ENCODE data around the gene ENOX1. TPM values are rescaled to one million over a fixed set of nuclear protein-coding genes. Genes with fewer than 3 reads are reported as not detected.

Gene ENOX1
- total RNA-seq, 2 experiments from 2014 or later = 0.09 TPM

DNA sequence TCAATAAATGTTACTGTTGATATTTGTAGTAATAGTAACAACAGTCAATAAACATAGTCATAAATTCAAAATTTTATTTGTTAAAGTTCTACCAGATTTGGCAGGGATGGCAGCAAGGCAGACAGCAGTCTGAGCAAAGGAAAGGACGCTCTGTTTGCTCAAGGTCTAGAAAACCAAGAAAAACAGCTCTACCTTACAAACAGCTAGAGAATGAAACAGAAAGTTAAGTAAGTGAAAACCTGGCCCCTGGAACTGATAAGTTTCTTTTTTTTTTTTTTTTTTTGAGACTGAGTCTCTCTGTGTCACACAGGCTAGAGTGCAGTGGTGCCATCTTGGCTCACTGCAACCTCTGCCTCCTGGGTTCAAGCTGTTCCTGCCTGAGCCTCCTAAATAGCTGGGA lies 27.9 kb downstream of the ENOX1 start:
- no peak overlapping the region for H3K27ac Mint-ChIP-seq
- no peaks in the 10 kb centered on the region for H3K4me1 Mint-ChIP-seq (ENCODE audit: low read depth)
- no peak for DNase-seq
- peaks cover 15% of the 10 kb centered on the region for H3K27me3 Mint-ChIP-seq
- no peaks in the 10 kb centered on the region for H3K9me3 Mint-ChIP-seq
- H3K4me3 Mint-ChIP-seq = no peak overlapping the region
- no peak for ATAC-seq
- TF ChIP-seq, protein P1, sequence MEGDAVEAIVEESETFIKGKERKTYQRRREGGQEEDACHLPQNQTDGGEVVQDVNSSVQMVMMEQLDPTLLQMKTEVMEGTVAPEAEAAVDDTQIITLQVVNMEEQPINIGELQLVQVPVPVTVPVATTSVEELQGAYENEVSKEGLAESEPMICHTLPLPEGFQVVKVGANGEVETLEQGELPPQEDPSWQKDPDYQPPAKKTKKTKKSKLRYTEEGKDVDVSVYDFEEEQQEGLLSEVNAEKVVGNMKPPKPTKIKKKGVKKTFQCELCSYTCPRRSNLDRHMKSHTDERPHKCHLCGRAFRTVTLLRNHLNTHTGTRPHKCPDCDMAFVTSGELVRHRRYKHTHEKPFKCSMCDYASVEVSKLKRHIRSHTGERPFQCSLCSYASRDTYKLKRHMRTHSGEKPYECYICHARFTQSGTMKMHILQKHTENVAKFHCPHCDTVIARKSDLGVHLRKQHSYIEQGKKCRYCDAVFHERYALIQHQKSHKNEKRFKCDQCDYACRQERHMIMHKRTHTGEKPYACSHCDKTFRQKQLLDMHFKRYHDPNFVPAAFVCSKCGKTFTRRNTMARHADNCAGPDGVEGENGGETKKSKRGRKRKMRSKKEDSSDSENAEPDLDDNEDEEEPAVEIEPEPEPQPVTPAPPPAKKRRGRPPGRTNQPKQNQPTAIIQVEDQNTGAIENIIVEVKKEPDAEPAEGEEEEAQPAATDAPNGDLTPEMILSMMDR (IDR thresholded peaks at IDR 0.05) = no peak
- intact Hi-C loops (cut with micrococcal nuclease) = no loop called here
- H3K36me3 Mint-ChIP-seq (ENCODE audit: low read depth) = no peaks in the 10 kb centered on the region
- CTCF ChIA-PET = no interaction called here
- POLR2A ChIA-PET = no interaction called here

DNA sequence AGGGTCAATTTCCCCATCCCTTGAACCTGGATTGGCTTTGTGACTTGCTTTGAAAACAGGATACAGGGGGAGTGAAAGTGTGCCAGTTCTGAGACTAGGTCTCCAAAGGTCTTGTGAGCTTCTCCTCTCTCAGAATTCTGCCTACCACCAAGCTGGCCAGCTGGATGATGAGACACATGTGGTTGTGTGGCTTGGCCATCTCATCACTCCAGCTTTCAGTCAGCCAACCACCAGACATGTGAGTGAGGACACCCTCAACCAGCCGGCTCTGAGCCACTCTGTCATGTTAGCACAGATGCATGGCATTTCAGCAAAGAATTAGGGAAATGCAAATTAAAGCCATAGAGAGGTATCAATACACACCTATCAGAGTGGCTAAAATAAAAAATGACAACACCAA lies 29.5 kb downstream of the ENOX1 start:
- DNase-seq = no peak
- H3K27ac Mint-ChIP-seq = no peak overlapping the region
- no peak overlapping the region for H3K4me3 Mint-ChIP-seq
- ChIA-PET POLR2A (no interaction called here), CTCF (no interaction called here)
- ATAC-seq = no peak
- TF ChIP-seq, protein P1 (IDR thresholded peaks at IDR 0.05) = no peak
- intact Hi-C loops (cut with micrococcal nuclease) = no loop called here
- no peaks in the 10 kb centered on the region for H3K9me3 Mint-ChIP-seq
- no peaks in the 10 kb centered on the region for H3K36me3 Mint-ChIP-seq (ENCODE audit: low read depth)
- H3K27me3 Mint-ChIP-seq = peaks cover 15% of the 10 kb centered on the region
- H3K4me1 Mint-ChIP-seq (ENCODE audit: low read depth) = no peaks in the 10 kb centered on the region

DNA sequence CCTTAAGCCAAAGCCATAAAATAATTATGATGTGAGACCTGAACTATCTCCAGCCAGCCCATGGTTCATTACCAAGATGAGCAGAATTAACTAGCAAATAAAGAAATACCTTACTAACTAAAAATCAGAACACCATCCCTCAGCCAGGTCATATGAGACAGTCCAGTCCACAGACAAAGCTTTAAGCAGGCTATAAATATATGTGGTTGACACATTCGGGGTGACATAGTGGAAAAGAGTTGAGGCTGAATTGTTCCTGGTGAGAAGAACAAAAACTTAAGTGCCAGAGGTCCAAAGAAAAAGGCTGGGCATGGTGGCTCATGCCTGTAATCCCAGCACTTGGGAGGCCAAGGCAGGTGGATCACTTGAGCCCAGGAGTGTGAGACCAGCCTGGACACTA lies 30.9 kb downstream of the ENOX1 start:
- H3K4me1 Mint-ChIP-seq (ENCODE audit: low read depth) = peaks cover 2% of the 10 kb centered on the region
- intact Hi-C loops (cut with micrococcal nuclease) = no loop called here

DNA sequence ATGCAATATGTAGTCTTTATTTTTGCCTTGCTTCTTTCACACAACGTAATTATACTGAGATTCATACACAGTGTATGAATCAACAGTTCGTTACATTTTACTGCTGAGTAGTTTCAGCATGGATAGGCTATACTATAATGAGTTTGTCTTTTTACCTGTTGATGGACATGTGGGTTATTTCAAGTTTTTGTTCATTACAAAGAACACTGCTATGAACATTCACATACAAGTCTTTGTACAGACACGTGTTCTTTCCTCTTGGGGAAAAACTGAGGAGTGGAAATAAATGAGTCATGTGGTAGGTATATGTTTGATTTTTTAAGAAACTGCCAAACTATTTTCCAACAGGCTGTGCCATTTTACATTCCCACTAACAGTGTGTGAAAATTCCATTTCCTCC lies 35.1 kb downstream of the ENOX1 start:
- peaks cover 5% of the 10 kb centered on the region for H3K27me3 Mint-ChIP-seq
- CTCF ChIA-PET = no interaction called here
- H3K4me3 Mint-ChIP-seq = no peak overlapping the region
- H3K9me3 Mint-ChIP-seq = no peaks in the 10 kb centered on the region
- TF ChIP-seq, protein P1 (IDR thresholded peaks at IDR 0.05) = no peak
- H3K27ac Mint-ChIP-seq = no peak overlapping the region
- no peak for DNase-seq
- intact Hi-C loops (cut with micrococcal nuclease) = no loop called here
- ATAC-seq = no peak
- H3K4me1 Mint-ChIP-seq (ENCODE audit: low read depth) = peaks cover 2% of the 10 kb centered on the region
- H3K36me3 Mint-ChIP-seq (ENCODE audit: low read depth) = no peaks in the 10 kb centered on the region
- POLR2A ChIA-PET = no interaction called here

More for the DNA sequence above, 30.9 kb downstream of the ENOX1 start:
- Mint-ChIP-seq H3K27me3 (peaks cover 13% of the 10 kb centered on the region), H3K27ac (no peak overlapping the region), H3K36me3 (ENCODE audit: low read depth) (no peaks in the 10 kb centered on the region), H3K9me3 (no peaks in the 10 kb centered on the region), H3K4me3 (no peak overlapping the region)
- DNase-seq (no peak), ATAC-seq (no peak)
- ChIA-PET CTCF (no interaction called here), POLR2A (no interaction called here)
- TF ChIP-seq, protein P1 (IDR thresholded peaks at IDR 0.05) = no peak

DNA sequence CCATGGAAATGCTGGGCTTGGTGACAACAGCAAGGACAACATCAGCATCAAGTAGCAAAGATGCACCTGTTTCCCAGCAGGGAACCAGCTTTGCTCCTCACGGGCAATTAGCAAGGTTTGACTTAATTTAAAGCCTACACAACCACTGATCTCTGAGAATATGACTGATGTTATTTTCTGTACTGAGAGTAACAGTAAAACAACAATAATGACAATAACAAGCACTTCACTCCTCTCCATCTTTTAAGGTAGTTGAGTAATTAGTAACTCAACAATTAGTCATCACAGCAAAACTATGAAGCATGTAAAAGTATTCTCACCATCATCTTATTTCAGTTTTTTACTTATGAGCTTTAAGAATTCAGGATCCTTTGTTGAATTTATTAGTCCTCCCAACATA lies 37.3 kb downstream of the ENOX1 start:
- no peaks in the 10 kb centered on the region for H3K36me3 Mint-ChIP-seq (ENCODE audit: low read depth)
- ChIA-PET POLR2A (interaction anchor here (1.0 kb wide), 1 partner anchor 21 kb away, joined by 3 read pairs; no protein-coding TSS in a partner anchor), CTCF (no interaction called here)
- peaks cover 2% of the 10 kb centered on the region for H3K4me1 Mint-ChIP-seq (ENCODE audit: low read depth)
- H3K27ac Mint-ChIP-seq = no peak overlapping the region
- H3K9me3 Mint-ChIP-seq = no peaks in the 10 kb centered on the region
- TF ChIP-seq, protein P1 (IDR thresholded peaks at IDR 0.05) = no peak
- DNase-seq = no peak
- H3K27me3 Mint-ChIP-seq = peaks cover 5% of the 10 kb centered on the region
- no peak overlapping the region for H3K4me3 Mint-ChIP-seq
- ATAC-seq = no peak
- intact Hi-C loops (cut with micrococcal nuclease) = no loop called here
